HL-60 (cell line): ENCODE measurements around the gene BAIAP2.

Source experiments
- CTCF ChIP-seq: IDR thresholded peaks from one replicate; pipeline ENCODE4 v1.5.1; 2011; ENCODE audit warnings: low read length, control low read depth, inconsistent platforms; ENCODE audit not compliant: insufficient read depth
- POLR2AphosphoS5 ChIP-seq: IDR thresholded peaks from 2 replicates; pipeline ENCODE4 v1.6.1; 2012; ENCODE audit warnings: low read depth
- REST ChIP-seq: IDR thresholded peaks from 2 replicates; pipeline ENCODE4 v1.6.1; 2012; ENCODE audit warnings: low read depth; ENCODE audit not compliant: insufficient replicate concordance
- SPI1 ChIP-seq: IDR thresholded peaks from 2 replicates; pipeline ENCODE4 v1.6.1; 2012; ENCODE audit warnings: low read depth, mild to moderate bottlenecking, borderline replicate concordance

- TF ChIP-seq SPI1 (no peak), CTCF (no peak), REST (no peak), POLR2AphosphoS5 (no peak)
These were observed 11.9 kb downstream of the BAIAP2 start for GRCh38 chr17:81046770-81047359.
